ENCODE results near the gene CRYL1. TPM values are rescaled to one million over a fixed set of nuclear protein-coding genes. Genes with fewer than 3 reads are reported as not detected.

Gene CRYL1
- total RNA-seq, 1 experiment from 2014 or later = 52.5 TPM

GRCh38 chr13:20400774-20401173 lies 124.9 kb downstream of the CRYL1 start:
- in situ Hi-C loops (cut with HindIII; ENCODE audit: low pct_unique_long_range_greater_than_20kb, low sequenced_read_pairs) = loop anchor here (25.0 kb wide), 1 partner anchor 213 kb away; the partner anchor contains the start of gene GJB2
- no peak for DNase-seq (ENCODE audit: low read depth, low spot score)

GRCh38 chr13:20399961-20400360 lies 125.7 kb downstream of the CRYL1 start:
- in situ Hi-C loops (cut with HindIII; ENCODE audit: low pct_unique_long_range_greater_than_20kb, low sequenced_read_pairs) = loop anchor here (25.0 kb wide), 1 partner anchor 213 kb away; the partner anchor contains the start of gene GJB2
- no peak for DNase-seq (ENCODE audit: low read depth, low spot score)

GRCh38 chr13:20399515-20399914 lies 126.1 kb downstream of the CRYL1 start:
- in situ Hi-C loops (cut with HindIII; ENCODE audit: low pct_unique_long_range_greater_than_20kb, low sequenced_read_pairs) = no loop called here
- no peak for DNase-seq (ENCODE audit: low read depth, low spot score)

- in situ Hi-C loops (cut with HindIII; ENCODE audit: low pct_unique_long_range_greater_than_20kb, low sequenced_read_pairs) = no loop called here
- no peak for DNase-seq (ENCODE audit: low read depth, low spot score)
These were observed 127.2 kb downstream of the CRYL1 start for GRCh38 chr13:20398459-20398858.

GRCh38 chr13:20397896-20398295 lies 127.8 kb downstream of the CRYL1 start:
- DNase-seq (ENCODE audit: low read depth, low spot score) = no peak
- in situ Hi-C loops (cut with HindIII; ENCODE audit: low pct_unique_long_range_greater_than_20kb, low sequenced_read_pairs) = no loop called here

- in situ Hi-C loops (cut with HindIII; ENCODE audit: low pct_unique_long_range_greater_than_20kb, low sequenced_read_pairs) = no loop called here
- DNase-seq (ENCODE audit: low read depth, low spot score) = no peak
These were observed 130.4 kb downstream of the CRYL1 start for GRCh38 chr13:20395061-20395916.

GRCh38 chr13:20394506-20394905 lies 131.2 kb downstream of the CRYL1 start:
- in situ Hi-C loops (cut with HindIII; ENCODE audit: low pct_unique_long_range_greater_than_20kb, low sequenced_read_pairs) = no loop called here
- no peak for DNase-seq (ENCODE audit: low read depth, low spot score)

- in situ Hi-C loops (cut with HindIII; ENCODE audit: low pct_unique_long_range_greater_than_20kb, low sequenced_read_pairs) = no loop called here
These were observed 131.5 kb downstream of the CRYL1 start for GRCh38 chr13:20394169-20394501.

GRCh38 chr13:20393273-20394168 lies 132.1 kb downstream of the CRYL1 start:
- in situ Hi-C loops (cut with HindIII; ENCODE audit: low pct_unique_long_range_greater_than_20kb, low sequenced_read_pairs) = no loop called here
- no peak for DNase-seq (ENCODE audit: low read depth, low spot score)

More at GRCh38 chr13:20394169-20394501, 131.5 kb downstream of the CRYL1 start:
- DNase-seq (ENCODE audit: low read depth, low spot score) = no peak

GRCh38 chr13:20392530-20392929 lies 133.1 kb downstream of the CRYL1 start:
- in situ Hi-C loops (cut with HindIII; ENCODE audit: low pct_unique_long_range_greater_than_20kb, low sequenced_read_pairs) = no loop called here
- DNase-seq (ENCODE audit: low read depth, low spot score) = no peak

- in situ Hi-C loops (cut with HindIII; ENCODE audit: low pct_unique_long_range_greater_than_20kb, low sequenced_read_pairs) = no loop called here
- no peak for DNase-seq (ENCODE audit: low read depth, low spot score)
These were observed 133.8 kb downstream of the CRYL1 start for GRCh38 chr13:20391597-20392452.

GRCh38 chr13:20390526-20391175 lies 135.0 kb downstream of the CRYL1 start:
- in situ Hi-C loops (cut with HindIII; ENCODE audit: low pct_unique_long_range_greater_than_20kb, low sequenced_read_pairs) = no loop called here
- DNase-seq (ENCODE audit: low read depth, low spot score) = no peak

GRCh38 chr13:20389696-20390525 lies 135.7 kb downstream of the CRYL1 start:
- no peak for DNase-seq (ENCODE audit: low read depth, low spot score)
- in situ Hi-C loops (cut with HindIII; ENCODE audit: low pct_unique_long_range_greater_than_20kb, low sequenced_read_pairs) = no loop called here

- in situ Hi-C loops (cut with HindIII; ENCODE audit: low pct_unique_long_range_greater_than_20kb, low sequenced_read_pairs) = no loop called here
- DNase-seq (ENCODE audit: low read depth, low spot score) = no peak
These were observed 137.5 kb downstream of the CRYL1 start for GRCh38 chr13:20388184-20388583.

- DNase-seq (ENCODE audit: low read depth, low spot score) = no peak
- in situ Hi-C loops (cut with HindIII; ENCODE audit: low pct_unique_long_range_greater_than_20kb, low sequenced_read_pairs) = no loop called here
These were observed 138.2 kb downstream of the CRYL1 start for GRCh38 chr13:20387441-20387971.

GRCh38 chr13:20387006-20387405 lies 138.7 kb downstream of the CRYL1 start:
- DNase-seq (ENCODE audit: low read depth, low spot score) = no peak
- in situ Hi-C loops (cut with HindIII; ENCODE audit: low pct_unique_long_range_greater_than_20kb, low sequenced_read_pairs) = no loop called here

Measured in SK-MEL-5 (cell line).